GM19395 (cell line): ENCODE data around the gene ASCC1.
"Not testable (repeated sequence)": the region's sequence is repeated elsewhere in the genome, so short reads cannot be mapped to it uniquely, and the experiment has no call there.

Source experiments
- ATAC-seq: cut with Tn5 transposase; IDR thresholded peaks from one replicate; pipeline ENCODE4 v1.9.1; 2021; ENCODE audit warnings: mild to moderate bottlenecking, moderate library complexity; ENCODE audit not compliant: unreplicated experiment

ASCC1 gene

GRCh38 chr10:72223743-72224101 lies 7.6 kb upstream of the ASCC1 start:
- ATAC-seq = no peak

GRCh38 chr10:72221278-72221677 lies 5.2 kb upstream of the ASCC1 start:
- ATAC-seq = no peak

- ATAC-seq = no peak
These were observed 4.6 kb upstream of the ASCC1 start for GRCh38 chr10:72220637-72221036.

- ATAC-seq = no peak
These were observed 3.2 kb upstream of the ASCC1 start for GRCh38 chr10:72219235-72219814.

- no peak for ATAC-seq
These were observed 2.6 kb upstream of the ASCC1 start for GRCh38 chr10:72218726-72219125.

- no peak for ATAC-seq
These were observed 2.2 kb upstream of the ASCC1 start for GRCh38 chr10:72218325-72218724.

GRCh38 chr10:72211832-72212231 lies 4.2 kb downstream of the ASCC1 start:
- ATAC-seq = not testable (repeated sequence)

- not testable (repeated sequence) for ATAC-seq
These were observed 4.7 kb downstream of the ASCC1 start for GRCh38 chr10:72211381-72211780.

GRCh38 chr10:72208526-72208925 lies 7.5 kb downstream of the ASCC1 start:
- not testable (repeated sequence) for ATAC-seq

GRCh38 chr10:72206511-72207229 lies 9.4 kb downstream of the ASCC1 start:
- ATAC-seq = no peak

GRCh38 chr10:72204724-72205123 lies 11.4 kb downstream of the ASCC1 start:
- ATAC-seq = no peak

GRCh38 chr10:72204296-72204695 lies 11.8 kb downstream of the ASCC1 start:
- no peak for ATAC-seq

- no peak for ATAC-seq
These were observed 14.8 kb downstream of the ASCC1 start for GRCh38 chr10:72201293-72201692.

- ATAC-seq = no peak
These were observed 15.2 kb downstream of the ASCC1 start for GRCh38 chr10:72200883-72201282.

- no peak for ATAC-seq
These were observed 21.1 kb downstream of the ASCC1 start for GRCh38 chr10:72194949-72195348.

- ATAC-seq = no peak
These were observed 29.1 kb downstream of the ASCC1 start for GRCh38 chr10:72186982-72187330.

- no peak for ATAC-seq
These were observed 29.7 kb downstream of the ASCC1 start for GRCh38 chr10:72186258-72186981.

- ATAC-seq = no peak
These were observed 31.9 kb downstream of the ASCC1 start for GRCh38 chr10:72184156-72184555.

- ATAC-seq = no peak
These were observed 38.6 kb downstream of the ASCC1 start for GRCh38 chr10:72177454-72177853.

GRCh38 chr10:72176701-72177100 lies 39.4 kb downstream of the ASCC1 start:
- no peak for ATAC-seq

- ATAC-seq = no peak
These were observed 40.9 kb downstream of the ASCC1 start for GRCh38 chr10:72175149-72175548.

GRCh38 chr10:72174297-72174662 lies 41.8 kb downstream of the ASCC1 start:
- ATAC-seq = no peak
